NCI-H2171 treated with DMSO at 0.1 percent for 48 hours (cell line): ENCODE results near the gene FANCL.
"Not testable (repeated sequence)": the region's sequence is repeated elsewhere in the genome, so short reads cannot be mapped to it uniquely, and the experiment has no call there.

Source experiments
- DNase-seq: peaks from one replicate; lab custom pipeline; 2025; lab: John Stamatoyannopoulos, UW

The FANCL gene

GRCh38 chr2:58240670-58241545 lies at the start of gene FANCL:
TSS of gene FANCL (minus strand) at chr2:58241325. CDS start at chr2:58241313, 12 bp downstream.
- DNase-seq = peak; percentile 89

GRCh38 chr2:58289029-58289428 lies 47.9 kb upstream of the FANCL start:
- DNase-seq = no peak

- no peak for DNase-seq
These were observed 42.8 kb upstream of the FANCL start for GRCh38 chr2:58283931-58284330.

GRCh38 chr2:58275144-58275543 lies 34.0 kb upstream of the FANCL start:
- not testable (repeated sequence) for DNase-seq

GRCh38 chr2:58271826-58272225 lies 30.7 kb upstream of the FANCL start:
- no peak for DNase-seq

GRCh38 chr2:58268685-58269084 lies 27.6 kb upstream of the FANCL start:
- no peak for DNase-seq

GRCh38 chr2:58266211-58266610 lies 25.1 kb upstream of the FANCL start:
- no peak for DNase-seq

GRCh38 chr2:58261209-58261608 lies 20.1 kb upstream of the FANCL start:
- DNase-seq = no peak

GRCh38 chr2:58258456-58258855 lies 17.3 kb upstream of the FANCL start:
- not testable (repeated sequence) for DNase-seq

- not testable (repeated sequence) for DNase-seq
These were observed 10.4 kb upstream of the FANCL start for GRCh38 chr2:58251331-58252201.

- no peak for DNase-seq
These were observed 380 bp upstream of the FANCL start for GRCh38 chr2:58241546-58241864.

- no peak for DNase-seq
These were observed 1.7 kb downstream of the FANCL start for GRCh38 chr2:58239243-58239925.

GRCh38 chr2:58237741-58238140 lies 3.4 kb downstream of the FANCL start:
- no peak for DNase-seq

- no peak for DNase-seq
These were observed 5.1 kb downstream of the FANCL start for GRCh38 chr2:58235984-58236383.

- DNase-seq = no peak
These were observed 6.0 kb downstream of the FANCL start for GRCh38 chr2:58235170-58235569.

- no peak for DNase-seq
These were observed 12.8 kb downstream of the FANCL start for GRCh38 chr2:58228299-58228698.

GRCh38 chr2:58227171-58227917 lies 13.8 kb downstream of the FANCL start:
- no peak for DNase-seq

GRCh38 chr2:58221909-58222308 lies 19.2 kb downstream of the FANCL start:
- DNase-seq = no peak

- peak; percentile 84 for DNase-seq
These were observed 25.7 kb downstream of the FANCL start for GRCh38 chr2:58215429-58215828.

- not testable (repeated sequence) for DNase-seq
These were observed 30.1 kb downstream of the FANCL start for GRCh38 chr2:58210951-58211568.

- no peak for DNase-seq
These were observed 33.9 kb downstream of the FANCL start for GRCh38 chr2:58207189-58207588.
